ENCODE measurements around the gene ECE1.
"Not testable (repeated sequence)": the region's sequence is repeated elsewhere in the genome, so short reads cannot be mapped to it uniquely, and the experiment has no call there.

The ECE1 gene

GRCh38 chr1:21174654-21175323 is 115.5 kb downstream of the ECE1 start:
- H3K4me1 ChIP-seq (ENCODE audit: insufficient read depth, low read length): peaks cover 18% of the 10 kb centered on the region
- H3K27ac ChIP-seq (ENCODE audit: low read depth, low read length): peak overlapping the region; percentile 97
- peak overlapping the region in 1 of 2 donors; percentile 89 for H3K4me3 ChIP-seq (ENCODE audit: low read depth in 1 of 2, low read length in 2 of 2)
- no peaks in the 10 kb centered on the region for H3K36me3 ChIP-seq (ENCODE audit: insufficient read depth, low read length)
- H3K9me3 ChIP-seq (ENCODE audit: low read length): no peaks in the 10 kb centered on the region
- H3K9ac ChIP-seq (ENCODE audit: low read length): peak overlapping the region; percentile 51
- no peaks in the 10 kb centered on the region for H3K27me3 ChIP-seq (ENCODE audit: control insufficient read depth in 1 of 2, insufficient read depth in 2 of 2, low read length in 2 of 2)

DNA sequence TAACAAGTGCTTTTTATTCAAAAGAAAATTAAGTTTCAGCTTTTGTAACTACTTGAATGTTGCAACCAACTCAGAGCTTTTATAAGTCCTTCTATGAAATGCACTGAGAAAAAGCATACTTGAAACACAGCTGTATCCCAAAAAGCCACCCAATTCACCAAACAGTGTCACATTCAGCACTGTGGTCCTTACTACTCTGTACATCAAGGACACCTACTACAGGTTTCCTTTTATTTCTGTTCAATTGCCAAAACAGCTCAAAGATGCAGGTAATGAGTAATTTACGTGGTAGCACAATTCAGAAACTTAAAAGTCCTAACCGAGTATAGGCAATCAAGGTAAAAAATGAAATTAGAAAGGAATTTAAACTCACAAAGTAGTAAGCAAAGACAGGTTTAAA is 116.0 kb downstream of the ECE1 start:
- Histone ChIP-seq H3K9ac (ENCODE audit: low read length) (peak overlapping the region; percentile 51), H3K4me1 (ENCODE audit: insufficient read depth, low read length) (peaks cover 18% of the 10 kb centered on the region), H3K9me3 (ENCODE audit: low read length) (no peaks in the 10 kb centered on the region), H3K36me3 (ENCODE audit: insufficient read depth, low read length) (no peaks in the 10 kb centered on the region), H3K27me3 (ENCODE audit: control insufficient read depth in 1 of 2, insufficient read depth in 2 of 2, low read length in 2 of 2) (no peaks in the 10 kb centered on the region), H3K27ac (ENCODE audit: low read depth, low read length) (peak overlapping the region; percentile 97), H3K4me3 (ENCODE audit: low read depth in 1 of 2, low read length in 2 of 2) (peak overlapping the region in 1 of 2 donors; percentile 89)

GRCh38 chr1:21173096-21173495 is 117.2 kb downstream of the ECE1 start:
- H3K4me3 ChIP-seq (ENCODE audit: low read depth in 1 of 2, low read length in 2 of 2); H3K9me3 ChIP-seq (ENCODE audit: low read length); H3K9ac ChIP-seq (ENCODE audit: low read length); H3K27ac ChIP-seq (ENCODE audit: low read depth, low read length); H3K36me3 ChIP-seq (ENCODE audit: insufficient read depth, low read length); H3K27me3 ChIP-seq (ENCODE audit: control insufficient read depth in 1 of 2, insufficient read depth in 2 of 2, low read length in 2 of 2): not testable (repeated sequence)
- H3K4me1 ChIP-seq (ENCODE audit: insufficient read depth, low read length): peaks cover 18% of the 10 kb centered on the region

DNA sequence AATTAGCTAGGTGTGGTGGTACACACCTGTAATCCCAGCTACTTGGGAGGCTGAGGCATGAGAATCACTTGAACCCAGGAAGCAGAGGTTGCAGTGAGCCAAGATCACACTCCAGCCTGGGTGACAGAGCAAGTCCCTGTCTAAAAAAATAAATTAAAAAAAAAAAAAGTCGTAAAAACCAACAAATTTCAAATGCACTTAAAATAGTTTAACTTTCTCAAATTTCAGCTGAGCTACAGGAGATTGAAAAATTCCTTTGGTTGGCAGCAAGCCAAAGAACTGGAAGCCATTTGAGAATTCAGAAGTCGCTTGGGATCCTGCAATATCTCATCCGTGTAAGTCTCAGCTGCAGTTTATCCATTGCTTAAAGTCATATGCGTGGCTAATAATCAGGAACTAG is 119.4 kb downstream of the ECE1 start:
- not testable (repeated sequence) for H3K27me3 ChIP-seq (ENCODE audit: control insufficient read depth in 1 of 2, insufficient read depth in 2 of 2, low read length in 2 of 2); H3K27ac ChIP-seq (ENCODE audit: low read depth, low read length); H3K9ac ChIP-seq (ENCODE audit: low read length); H3K36me3 ChIP-seq (ENCODE audit: insufficient read depth, low read length); H3K9me3 ChIP-seq (ENCODE audit: low read length); H3K4me3 ChIP-seq (ENCODE audit: low read depth in 1 of 2, low read length in 2 of 2)
- peaks cover 18% of the 10 kb centered on the region for H3K4me1 ChIP-seq (ENCODE audit: insufficient read depth, low read length)

DNA sequence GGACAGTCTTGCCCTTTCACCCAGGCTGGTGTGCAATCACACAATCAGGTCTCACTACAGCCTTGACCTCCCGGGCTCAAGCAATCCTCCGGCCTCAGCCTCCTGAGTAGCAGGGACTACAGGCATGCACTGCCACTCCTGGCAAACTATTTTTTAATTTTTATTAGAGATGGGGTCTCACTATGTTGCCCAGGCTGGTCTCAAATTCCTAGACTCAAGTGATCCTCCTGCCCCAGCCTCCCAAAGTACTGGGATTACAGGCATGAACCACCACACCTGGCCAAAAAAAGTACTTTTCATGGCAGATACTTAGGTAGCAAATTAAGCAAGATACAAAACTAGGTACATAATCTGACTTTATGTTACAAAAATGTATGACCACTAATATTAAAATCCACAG is 121.8 kb downstream of the ECE1 start:
- H3K9me3 ChIP-seq (ENCODE audit: low read length): no peaks in the 10 kb centered on the region
- H3K9ac ChIP-seq (ENCODE audit: low read length): no peak overlapping the region
- H3K27me3 ChIP-seq (ENCODE audit: control insufficient read depth in 1 of 2, insufficient read depth in 2 of 2, low read length in 2 of 2): no peaks in the 10 kb centered on the region
- H3K4me3 ChIP-seq (ENCODE audit: low read depth in 1 of 2, low read length in 2 of 2): no peak overlapping the region
- no peaks in the 10 kb centered on the region for H3K36me3 ChIP-seq (ENCODE audit: insufficient read depth, low read length)
- no peak overlapping the region for H3K27ac ChIP-seq (ENCODE audit: low read depth, low read length)
- H3K4me1 ChIP-seq (ENCODE audit: insufficient read depth, low read length): peaks cover 14% of the 10 kb centered on the region

Measured in muscle layer of colon (tissue), 2 donors.